Epithelial cell of proximal tubule (primary cell): ENCODE measurements around the gene EXD3. TPM values are rescaled to one million over a fixed set of nuclear protein-coding genes. Genes with fewer than 3 reads are reported as not detected.

Source experiments
- DNase-seq: peaks from one replicate; pipeline ENCODE4 v3.0.0-alpha.2; 2011; ENCODE audit warnings: low read depth
- H3K4me3 ChIP-seq: 2 replicates; pipeline ENCODE4 v1.5.1; 2011; ENCODE audit warnings: low read depth, mild to moderate bottlenecking, low read length
- total RNA-seq: library from RNA; depleted of rRNA; stranded (reverse); fragments of >200 nt; gene quantifications from 2 replicates; pipeline ENCODE4 v1.2.3, GENCODE V29; 2015
- TF ChIP-seq, protein P1 (sequence below): conservative IDR thresholded peaks from 2 replicates; pipeline ENCODE4 v1.5.1; 2012; ENCODE audit warnings: low read depth, mild to moderate bottlenecking, low read length

Gene EXD3
- total RNA-seq, 1 donor from 2014 or later: 29.2 TPM

DNA sequence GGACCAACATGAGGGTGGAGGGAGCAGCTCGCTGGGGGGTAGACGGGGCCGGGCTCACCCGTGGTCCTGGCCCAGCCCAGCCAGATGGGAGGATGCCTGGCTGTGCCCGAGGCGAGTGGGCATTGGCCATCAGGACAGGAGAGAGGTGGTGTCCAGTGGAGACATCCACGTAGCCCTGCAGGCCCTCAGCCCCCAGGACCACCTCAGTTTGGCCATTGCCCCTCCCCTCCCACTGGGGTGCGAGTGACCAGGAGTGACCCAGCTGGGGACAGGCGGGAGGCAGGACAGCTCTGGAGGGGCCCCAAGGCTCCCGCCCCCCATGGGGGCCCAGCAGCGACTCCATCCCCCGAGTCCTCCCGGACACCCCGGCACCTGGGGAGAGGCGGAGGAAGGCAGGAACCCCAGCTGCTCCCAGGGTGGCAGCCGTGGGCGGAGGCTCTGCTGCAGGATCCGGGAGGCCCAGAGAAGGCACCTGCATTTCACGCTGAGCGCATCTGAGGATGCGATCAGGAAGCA, 8.5 kb upstream of the EXD3 start:
- TF ChIP-seq, protein P1, sequence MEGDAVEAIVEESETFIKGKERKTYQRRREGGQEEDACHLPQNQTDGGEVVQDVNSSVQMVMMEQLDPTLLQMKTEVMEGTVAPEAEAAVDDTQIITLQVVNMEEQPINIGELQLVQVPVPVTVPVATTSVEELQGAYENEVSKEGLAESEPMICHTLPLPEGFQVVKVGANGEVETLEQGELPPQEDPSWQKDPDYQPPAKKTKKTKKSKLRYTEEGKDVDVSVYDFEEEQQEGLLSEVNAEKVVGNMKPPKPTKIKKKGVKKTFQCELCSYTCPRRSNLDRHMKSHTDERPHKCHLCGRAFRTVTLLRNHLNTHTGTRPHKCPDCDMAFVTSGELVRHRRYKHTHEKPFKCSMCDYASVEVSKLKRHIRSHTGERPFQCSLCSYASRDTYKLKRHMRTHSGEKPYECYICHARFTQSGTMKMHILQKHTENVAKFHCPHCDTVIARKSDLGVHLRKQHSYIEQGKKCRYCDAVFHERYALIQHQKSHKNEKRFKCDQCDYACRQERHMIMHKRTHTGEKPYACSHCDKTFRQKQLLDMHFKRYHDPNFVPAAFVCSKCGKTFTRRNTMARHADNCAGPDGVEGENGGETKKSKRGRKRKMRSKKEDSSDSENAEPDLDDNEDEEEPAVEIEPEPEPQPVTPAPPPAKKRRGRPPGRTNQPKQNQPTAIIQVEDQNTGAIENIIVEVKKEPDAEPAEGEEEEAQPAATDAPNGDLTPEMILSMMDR: no peak
- H3K4me3 ChIP-seq: no peak overlapping the region
- no peak for DNase-seq

DNA sequence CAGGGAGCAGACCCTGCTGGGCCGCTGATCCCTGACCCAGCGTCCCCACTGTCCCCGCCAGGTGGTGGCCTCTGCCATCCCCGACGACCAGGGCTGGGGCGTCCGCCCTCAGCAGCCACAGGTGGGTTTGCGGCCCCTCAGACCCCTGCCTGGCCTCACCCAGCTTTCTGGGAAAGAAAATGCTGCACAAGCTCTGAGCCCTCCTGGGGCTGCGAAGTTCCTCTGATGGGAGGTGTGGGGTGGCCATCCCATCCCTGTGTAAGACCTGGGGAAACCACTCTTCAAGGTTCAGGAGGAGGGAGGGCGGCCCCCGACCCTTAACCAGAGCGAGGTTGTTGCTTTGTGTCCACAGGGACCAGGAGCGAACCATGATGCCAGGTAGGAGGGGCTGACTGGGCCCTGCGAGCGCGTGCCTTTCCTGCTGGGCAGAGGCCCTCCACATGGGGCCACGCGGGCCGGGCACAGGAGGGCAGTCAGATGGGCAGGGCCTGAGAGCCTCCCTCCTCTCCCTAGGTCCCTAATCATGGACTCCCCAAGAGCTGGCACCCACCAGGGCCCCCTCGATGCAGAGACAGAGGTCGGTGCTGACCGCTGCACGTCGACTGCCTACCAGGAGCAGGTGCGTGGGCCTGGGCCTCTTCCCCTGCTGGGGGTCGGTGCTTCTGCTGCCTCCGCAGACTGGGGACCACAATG, 7.9 kb upstream of the EXD3 start:
- no peak overlapping the region for H3K4me3 ChIP-seq
- TF ChIP-seq, protein P1: no peak
- DNase-seq: no peak

DNA sequence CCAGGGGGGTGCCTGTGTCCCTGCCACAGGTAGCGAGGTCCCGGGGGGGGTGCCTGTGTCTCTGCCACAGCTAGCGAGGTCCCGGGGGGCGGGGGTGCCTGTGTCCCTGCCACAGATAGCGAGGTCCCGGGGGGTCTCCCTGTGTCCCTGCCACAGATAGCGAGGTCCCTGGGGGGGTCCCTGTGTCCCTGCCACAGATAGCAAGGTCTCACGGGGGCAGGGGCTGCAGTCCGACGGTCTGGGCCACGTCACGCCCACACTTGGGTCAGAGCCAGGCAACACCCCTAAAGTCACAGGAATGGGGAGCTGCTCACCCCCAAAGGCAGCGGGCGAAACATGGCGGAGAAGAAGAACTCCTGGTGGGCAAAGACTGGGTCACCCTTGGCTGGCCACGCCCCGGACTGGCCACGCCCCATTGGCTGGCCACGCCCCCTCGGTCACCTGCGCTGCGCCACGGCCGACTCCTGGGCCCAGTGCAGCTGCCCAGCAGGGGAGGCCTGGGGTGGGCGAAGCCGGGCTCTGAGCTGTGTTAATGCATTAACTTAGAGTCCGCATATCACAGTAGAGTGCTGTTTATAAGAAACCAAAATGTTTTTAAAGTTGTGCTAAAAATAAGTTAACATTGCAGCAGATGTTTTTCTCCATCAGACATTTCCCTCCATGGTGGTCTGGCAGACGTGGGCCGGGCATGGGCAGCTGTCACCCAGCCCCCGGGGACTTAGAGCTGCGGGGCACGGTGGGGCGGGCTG, 7.2 kb upstream of the EXD3 start:
- TF ChIP-seq, protein P1: no peak
- no peak overlapping the region for H3K4me3 ChIP-seq
- no peak for DNase-seq

DNA sequence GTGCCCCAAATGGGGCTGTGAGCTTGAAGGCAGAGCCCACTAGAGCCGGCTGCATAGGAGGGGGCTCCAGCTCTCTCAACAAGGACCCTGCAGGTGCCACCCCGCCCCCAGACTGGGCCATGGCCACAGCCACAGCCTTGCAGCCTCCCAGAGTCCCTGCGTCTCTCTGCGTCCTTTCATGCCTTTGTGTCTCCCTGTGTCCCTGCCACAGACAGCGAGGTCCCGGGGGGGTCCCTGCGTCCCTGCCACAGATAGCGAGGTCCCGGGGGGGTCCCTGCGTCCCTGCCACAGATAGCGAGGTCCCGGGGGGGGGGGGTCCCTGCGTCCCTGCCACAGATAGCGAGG, 6.6 kb upstream of the EXD3 start:
- TF ChIP-seq, protein P1: no peak
- no peak for DNase-seq
- H3K4me3 ChIP-seq: no peak overlapping the region

DNA sequence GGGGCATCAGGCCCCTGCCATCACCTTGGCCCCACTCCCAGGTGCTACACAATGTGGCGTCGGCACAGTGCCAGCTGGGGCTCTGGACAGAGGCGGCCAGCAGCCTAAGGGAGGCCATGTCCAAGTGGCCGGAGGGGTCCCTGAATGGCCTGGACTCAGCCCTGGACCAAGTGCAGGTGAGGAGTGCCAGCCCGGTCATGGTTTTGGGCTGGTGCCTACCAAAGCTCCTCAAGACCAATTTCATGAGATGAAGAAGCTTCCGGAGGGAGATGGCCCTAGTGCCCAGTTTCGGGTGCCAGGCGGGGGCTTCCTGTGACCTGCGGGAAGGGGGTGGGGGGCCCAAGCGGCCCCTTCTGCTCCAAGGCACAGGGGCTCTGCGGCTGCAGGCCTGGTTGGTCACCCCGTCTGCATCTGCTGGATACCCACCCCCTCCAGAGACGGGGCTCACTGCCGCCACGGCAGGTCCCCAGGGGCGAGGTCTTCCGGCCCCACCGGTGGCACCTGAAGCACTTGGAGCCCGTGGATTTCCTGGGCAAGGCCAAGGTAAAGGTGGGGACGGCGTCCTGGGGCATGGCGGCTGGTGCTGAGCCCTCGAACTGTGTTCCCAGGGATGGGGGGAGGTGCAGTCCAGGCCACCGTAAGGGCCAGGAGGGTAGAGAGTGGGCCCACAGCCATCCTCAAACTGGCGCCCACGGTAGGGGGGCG, 6.0 kb upstream of the EXD3 start:
- DNase-seq: no peak
- H3K4me3 ChIP-seq: no peak overlapping the region
- TF ChIP-seq, protein P1: no peak

DNA sequence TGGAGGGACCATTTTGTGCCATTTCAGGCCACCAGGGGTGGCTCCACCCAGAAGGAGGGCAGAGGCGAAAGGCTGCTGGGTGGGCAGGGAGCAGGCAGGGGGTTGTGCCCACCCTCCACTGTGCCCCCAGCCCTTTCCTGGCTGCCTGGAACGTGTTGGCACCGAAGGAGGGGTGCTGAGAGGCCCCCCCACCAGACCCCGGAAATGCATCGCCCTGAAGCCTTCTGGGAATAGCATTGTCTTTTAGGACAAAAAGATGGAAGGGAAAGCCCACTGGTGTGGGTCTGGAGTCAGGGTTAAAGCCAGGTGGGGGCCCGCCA, 5.3 kb upstream of the EXD3 start:
- TF ChIP-seq, protein P1: no peak
- H3K4me3 ChIP-seq: no peak overlapping the region
- DNase-seq: no peak
